Adrenal gland (tissue), 12 donors: Measurements from ENCODE around the gene KCNMB3. TPM values are rescaled to one million over a fixed set of nuclear protein-coding genes. Genes with fewer than 3 reads are reported as not detected.
"Not testable (repeated sequence)": the region's sequence is repeated elsewhere in the genome, so short reads cannot be mapped to it uniquely, and the experiment has no call there.

Experiments
- DNase-seq, 7 donors: peaks; one replicate each; pipeline ENCODE4 v3.0.0-alpha.2; 2019 to 2020
- H3K27ac ChIP-seq, 5 donors: fragments of 200-600 bp; sonication (generic) in 4 of 5; 1 replicate in 3 of 5; 2 replicates in 2 of 5; pipeline versions ENCODE4 v1.5.1 to v1.8.0; 2016 to 2020; ENCODE audit warnings: mild to moderate bottlenecking in 1 of 5
- H3K27me3 ChIP-seq: fragments of 200-600 bp; 2 replicates; pipeline ENCODE4 v1.8.0; 2021
- H3K36me3 ChIP-seq, 2 donors: fragments of 200-600 bp; replicated peaks in 1 of 2; 1 replicate in 1 of 2; 2 replicates in 1 of 2; pipeline versions ENCODE4 v1.5.1 to v1.8.0; 2018 to 2022
- H3K4me1 ChIP-seq, 2 donors: fragments of 200-600 bp; replicated peaks in 1 of 2; 1 replicate in 1 of 2; 2 replicates in 1 of 2; pipeline versions ENCODE4 v1.5.1 to v1.8.0; 2018 to 2021
- H3K4me3 ChIP-seq, 4 donors: fragments of 200-600 bp; sonication (generic) in 3 of 4; one replicate each; pipeline ENCODE4 v1.5.1; 2016 to 2018
- H3K9me3 ChIP-seq, 3 donors: fragments of 200-600 bp; sonication (generic) in 1 of 3; replicated peaks in 1 of 3; 1 replicate in 2 of 3; 2 replicates in 1 of 3; pipeline versions ENCODE4 v1.5.1 to v1.8.0; 2016 to 2021
- POLR2A ChIP-seq, 2 donors: fragments of 450-650 bp; IDR thresholded peaks; one replicate each; pipeline ENCODE4 v1.6.1; 2017; ENCODE audit warnings: antibody characterized with exemption in 2 of 2, mild to moderate bottlenecking in 2 of 2, moderate library complexity in 1 of 2
- WGBS, 4 donors: extraction: QIAGEN DNeasy Blood & Tissue Kit in 2 of 4; methylation state at CpG; one replicate each; pipeline versions ENCODE4 v1.1.5 to v1.1.7; 2013 to 2017; 5-methylcytosine and 5-hydroxymethylcytosine counted together
- intact Hi-C, 2 donors: fragments of 100-400 bp; cut with DNase I; formaldehyde crosslinking; loops; one replicate each; pipeline versions ENCODE4 v1.14.1 to v1.15.0; 2022 to 2023
- polyA plus RNA-seq, 3 donors: library from polyadenylated mRNA; stranded (reverse); fragments of 200-250 nt in 2 of 3; fragments of 350-450 nt in 1 of 3; fragmentation: Illumina TruSeq in 1 of 3; extraction: RNeasy Lipid Tissue Mini Kit (QIAGEN cat#74804) in 1 of 3; gene quantifications; one replicate each; pipeline ENCODE4 v1.2.3, GENCODE V29; 2013 to 2014
- total RNA-seq, 9 donors: library from RNA; depleted of rRNA in 4 of 9; stranded (reverse); fragments of >200 nt in 4 of 9; fragments of 120-200 nt in 1 of 9; fragmentation: NEBNext Ultra II Directional in 1 of 9; extraction: Animal tissue kit (Norgen Biotek cat#: 25700) in 1 of 9; gene quantifications; one replicate each; pipeline versions ENCODE4 v1.1.0 to v1.2.4, GENCODE V29; 2013 to 2023
- TF ChIP-seq, protein P1 (sequence below), 6 experiments: fragments of 450-650 bp in 4 of 6; fragments of 200-600 bp in 2 of 6; sonication (generic) in 1 of 6; IDR thresholded peaks; 1 replicate in 5 of 6; 2 replicates in 1 of 6; pipeline versions ENCODE4 v1.5.1 to v1.8.0; 2016 to 2021; ENCODE audit warnings: antibody characterized with exemption in 6 of 6, mild to moderate bottlenecking in 2 of 6, moderate library complexity in 1 of 6
- donor health status: healthy with polysubstance abuse.
- donor health status: Bipolar disorder and iron deficiency.
- donor health status: DM: yes; HTN: yes; CAD: no.
- donor health status: DM: no; HTN: no; CAD: no.
- donor health status: DM: no; HTN: no; CAD: no.
- donor health status: DM: yes; HTN: yes; CAD: no.

KCNMB3 gene
- total and polyA plus RNA-seq, 12 donors: under 0.01 to 5.7 (median 2.3) TPM

- no peak for TF ChIP-seq POLR2A (IDR thresholded peaks at IDR 0.05)
- TF ChIP-seq, protein P1, sequence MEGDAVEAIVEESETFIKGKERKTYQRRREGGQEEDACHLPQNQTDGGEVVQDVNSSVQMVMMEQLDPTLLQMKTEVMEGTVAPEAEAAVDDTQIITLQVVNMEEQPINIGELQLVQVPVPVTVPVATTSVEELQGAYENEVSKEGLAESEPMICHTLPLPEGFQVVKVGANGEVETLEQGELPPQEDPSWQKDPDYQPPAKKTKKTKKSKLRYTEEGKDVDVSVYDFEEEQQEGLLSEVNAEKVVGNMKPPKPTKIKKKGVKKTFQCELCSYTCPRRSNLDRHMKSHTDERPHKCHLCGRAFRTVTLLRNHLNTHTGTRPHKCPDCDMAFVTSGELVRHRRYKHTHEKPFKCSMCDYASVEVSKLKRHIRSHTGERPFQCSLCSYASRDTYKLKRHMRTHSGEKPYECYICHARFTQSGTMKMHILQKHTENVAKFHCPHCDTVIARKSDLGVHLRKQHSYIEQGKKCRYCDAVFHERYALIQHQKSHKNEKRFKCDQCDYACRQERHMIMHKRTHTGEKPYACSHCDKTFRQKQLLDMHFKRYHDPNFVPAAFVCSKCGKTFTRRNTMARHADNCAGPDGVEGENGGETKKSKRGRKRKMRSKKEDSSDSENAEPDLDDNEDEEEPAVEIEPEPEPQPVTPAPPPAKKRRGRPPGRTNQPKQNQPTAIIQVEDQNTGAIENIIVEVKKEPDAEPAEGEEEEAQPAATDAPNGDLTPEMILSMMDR (IDR thresholded peaks at IDR 0.05): no peak
- H3K9me3 ChIP-seq: no peaks in the 10 kb centered on the region
- H3K27ac ChIP-seq: no peak overlapping the region
- H3K27me3 ChIP-seq: no peaks in the 10 kb centered on the region
- no peak overlapping the region for H3K4me3 ChIP-seq
- H3K36me3 ChIP-seq: peaks cover 0 to 16% of the 10 kb centered on the region in 2 donors
- H3K4me1 ChIP-seq: no peaks in the 10 kb centered on the region
- WGBS, 4 donors: 91 to 94% (median 93%) methylated on average over 3 of the region's 3 CpGs
- DNase-seq: no peak
- intact Hi-C loops: no loop called here
Observed at GRCh38 chr3:179227349-179227748, 23.6 kb downstream of the KCNMB3 start.

- H3K36me3 ChIP-seq: peaks cover 0 to 6% of the 10 kb centered on the region in 2 donors
- WGBS, 4 donors: 74 to 96% (median 95%) methylated on average over 1 of the region's 1 CpG
- no peak for DNase-seq
Observed at GRCh38 chr3:179224584-179224983, 26.3 kb downstream of the KCNMB3 start.

DNA sequence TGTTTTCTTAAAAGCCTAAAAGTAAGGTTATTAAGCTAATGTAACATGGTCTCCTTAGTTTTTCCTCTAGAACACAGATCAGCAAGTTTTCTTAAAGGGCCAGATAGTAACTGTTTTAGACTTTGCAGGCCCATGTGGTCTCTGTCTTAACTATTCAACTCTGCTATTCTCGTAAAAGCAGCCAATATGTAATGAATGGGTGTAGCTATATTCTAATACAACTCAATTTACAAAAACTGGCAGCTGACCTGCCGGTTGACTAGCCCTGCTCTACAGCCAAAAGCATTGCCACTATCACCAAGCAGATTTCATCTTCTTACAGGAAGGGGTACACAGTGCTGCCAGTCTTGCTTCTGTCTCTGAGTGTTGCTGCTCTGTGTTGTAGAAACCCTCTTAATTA lies 27.4 kb downstream of the KCNMB3 start:
- Histone ChIP-seq H3K4me1 (no peaks in the 10 kb centered on the region), H3K9me3 (no peaks in the 10 kb centered on the region), H3K27ac (no peak overlapping the region), H3K27me3 (no peaks in the 10 kb centered on the region), H3K36me3 (peaks cover 0 to 6% of the 10 kb centered on the region in 2 donors), H3K4me3 (no peak overlapping the region)
- intact Hi-C loops: no loop called here
- TF ChIP-seq, protein P1 (IDR thresholded peaks at IDR 0.05): no peak
- no peak for TF ChIP-seq POLR2A (IDR thresholded peaks at IDR 0.05)
- 85 to 94% (median 90%) methylated on average over 2 of the region's 2 CpGs for WGBS, 4 donors
- DNase-seq: no peak

More at GRCh38 chr3:179224584-179224983, 26.3 kb downstream of the KCNMB3 start:
- no peaks in the 10 kb centered on the region for H3K4me1 ChIP-seq
- H3K4me3 ChIP-seq: no peak overlapping the region
- H3K27ac ChIP-seq: no peak overlapping the region
- intact Hi-C loops: no loop called here
- no peaks in the 10 kb centered on the region for H3K27me3 ChIP-seq
- TF ChIP-seq, protein P1 (IDR thresholded peaks at IDR 0.05): no peak
- TF ChIP-seq POLR2A (IDR thresholded peaks at IDR 0.05): no peak
- no peaks in the 10 kb centered on the region for H3K9me3 ChIP-seq

- H3K4me1 ChIP-seq, DNase-seq, H3K9me3 ChIP-seq, H3K27ac ChIP-seq, H3K4me3 ChIP-seq, H3K27me3 ChIP-seq, H3K36me3 ChIP-seq, intact Hi-C loops: not testable (repeated sequence)
- 79 to 95% (median 89%) methylated on average over 1 of the region's 1 CpG for WGBS, 4 donors
Observed at GRCh38 chr3:179218213-179218612, 32.7 kb downstream of the KCNMB3 start.

- H3K36me3 ChIP-seq: peaks cover 0 to 21% of the 10 kb centered on the region in 2 donors
- H3K27me3 ChIP-seq, intact Hi-C loops, DNase-seq, H3K9me3 ChIP-seq, H3K4me3 ChIP-seq, H3K4me1 ChIP-seq, H3K27ac ChIP-seq: not testable (repeated sequence)
- WGBS, 4 donors: 86 to 100% methylated on average over 1 of the region's 1 CpG; no CpG with 5 or more reads in 2 of the 4 donors
Observed at GRCh38 chr3:179215550-179215949, 35.4 kb downstream of the KCNMB3 start.
